ENCODE results near the gene CENPE.

The CENPE gene

DNA sequence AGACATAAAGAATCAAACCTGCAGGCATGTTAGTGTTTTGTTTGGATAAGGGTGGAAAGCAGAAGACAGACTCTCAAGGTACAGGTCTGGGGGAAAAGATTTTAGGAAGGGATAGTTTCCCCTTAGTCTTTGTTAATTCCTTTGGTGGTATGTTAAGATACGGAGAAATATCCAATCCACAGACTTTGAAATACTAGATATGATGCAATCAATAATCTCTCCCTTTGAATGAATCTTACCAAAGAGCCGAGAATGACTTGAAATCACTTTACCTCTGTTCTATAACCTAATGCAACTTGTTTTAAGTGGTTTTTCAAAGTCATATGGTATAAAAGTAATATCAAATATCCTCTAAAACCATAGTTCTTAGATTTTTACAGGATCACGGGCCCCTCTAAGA lies 93.3 kb downstream of the CENPE start (continued):
- TF ChIP-seq PRDM4 (tag by site-specific recombination; IDR thresholded peaks at IDR 0.05) = no peak
- no peak for TF ChIP-seq REST (tag by site-specific recombination; IDR thresholded peaks at IDR 0.05)
- no peak for TF ChIP-seq ZNF211 (tag by site-specific recombination; IDR thresholded peaks at IDR 0.05; ENCODE audit: low read depth)
- TF ChIP-seq ZNF530 (tag by site-specific recombination; IDR thresholded peaks at IDR 0.05; ENCODE audit: low read depth) = no peak
- no peak for TF ChIP-seq ZNF394 (tag by site-specific recombination; IDR thresholded peaks at IDR 0.05; ENCODE audit: borderline replicate concordance)
- TF ChIP-seq, protein P1, sequence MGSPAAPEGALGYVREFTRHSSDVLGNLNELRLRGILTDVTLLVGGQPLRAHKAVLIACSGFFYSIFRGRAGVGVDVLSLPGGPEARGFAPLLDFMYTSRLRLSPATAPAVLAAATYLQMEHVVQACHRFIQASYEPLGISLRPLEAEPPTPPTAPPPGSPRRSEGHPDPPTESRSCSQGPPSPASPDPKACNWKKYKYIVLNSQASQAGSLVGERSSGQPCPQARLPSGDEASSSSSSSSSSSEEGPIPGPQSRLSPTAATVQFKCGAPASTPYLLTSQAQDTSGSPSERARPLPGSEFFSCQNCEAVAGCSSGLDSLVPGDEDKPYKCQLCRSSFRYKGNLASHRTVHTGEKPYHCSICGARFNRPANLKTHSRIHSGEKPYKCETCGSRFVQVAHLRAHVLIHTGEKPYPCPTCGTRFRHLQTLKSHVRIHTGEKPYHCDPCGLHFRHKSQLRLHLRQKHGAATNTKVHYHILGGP (tag by site-specific recombination; IDR thresholded peaks at IDR 0.05) = no peak
- TF ChIP-seq ZNF2 (tag by site-specific recombination; IDR thresholded peaks at IDR 0.05) = no peak
- no peak for TF ChIP-seq ZNF239 (tag by site-specific recombination; IDR thresholded peaks at IDR 0.05)
- TF ChIP-seq ZNF610 (tag by site-specific recombination; IDR thresholded peaks at IDR 0.05; ENCODE audit: borderline replicate concordance) = no peak

DNA sequence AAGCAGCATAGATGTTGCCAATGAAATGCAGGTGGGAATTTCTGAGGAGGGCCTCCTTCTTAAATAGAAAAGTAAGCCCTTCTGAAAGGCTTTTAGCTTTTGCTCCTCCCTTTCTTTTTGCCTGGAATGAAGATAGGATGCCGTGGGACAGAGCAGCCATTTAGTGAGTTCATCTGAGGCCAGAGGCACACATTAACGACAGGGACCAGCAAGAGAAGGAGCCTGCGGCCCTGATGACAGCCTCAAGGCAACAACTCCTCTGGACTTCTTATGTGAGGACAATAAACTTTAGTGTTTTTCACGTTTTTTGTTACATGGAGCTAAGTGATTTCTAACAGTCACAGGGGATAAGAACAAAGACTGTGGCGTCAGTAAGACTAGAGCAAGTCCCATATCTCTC lies 97.5 kb downstream of the CENPE start:
- no peak for TF ChIP-seq ZBTB20 (tag by site-specific recombination; IDR thresholded peaks at IDR 0.05)
- no peak for TF ChIP-seq BCL11A (tag by site-specific recombination; IDR thresholded peaks at IDR 0.05; ENCODE audit: low read depth)
- TF ChIP-seq, protein P2, sequence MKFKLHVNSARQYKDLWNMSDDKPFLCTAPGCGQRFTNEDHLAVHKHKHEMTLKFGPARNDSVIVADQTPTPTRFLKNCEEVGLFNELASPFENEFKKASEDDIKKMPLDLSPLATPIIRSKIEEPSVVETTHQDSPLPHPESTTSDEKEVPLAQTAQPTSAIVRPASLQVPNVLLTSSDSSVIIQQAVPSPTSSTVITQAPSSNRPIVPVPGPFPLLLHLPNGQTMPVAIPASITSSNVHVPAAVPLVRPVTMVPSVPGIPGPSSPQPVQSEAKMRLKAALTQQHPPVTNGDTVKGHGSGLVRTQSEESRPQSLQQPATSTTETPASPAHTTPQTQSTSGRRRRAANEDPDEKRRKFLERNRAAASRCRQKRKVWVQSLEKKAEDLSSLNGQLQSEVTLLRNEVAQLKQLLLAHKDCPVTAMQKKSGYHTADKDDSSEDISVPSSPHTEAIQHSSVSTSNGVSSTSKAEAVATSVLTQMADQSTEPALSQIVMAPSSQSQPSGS (tag by site-specific recombination; IDR thresholded peaks at IDR 0.05; ENCODE audit: low read depth) = no peak
- no peak for TF ChIP-seq ZEB2 (tag by site-specific recombination; IDR thresholded peaks at IDR 0.05)
- no peak for TF ChIP-seq ZNF600 (tag by site-specific recombination; IDR thresholded peaks at IDR 0.05)
- TF ChIP-seq SP3 (tag by site-specific recombination; IDR thresholded peaks at IDR 0.05) = no peak
- TF ChIP-seq ZNF521 (tag by site-specific recombination; IDR thresholded peaks at IDR 0.05) = no peak
- no peak for TF ChIP-seq GLI4 (tag by site-specific recombination; IDR thresholded peaks at IDR 0.05)
- TF ChIP-seq PRDM1 (tag by site-specific recombination; IDR thresholded peaks at IDR 0.05) = no peak
- TF ChIP-seq ZSCAN16 (tag by site-specific recombination; IDR thresholded peaks at IDR 0.05) = no peak
- TF ChIP-seq WT1 (tag by site-specific recombination; IDR thresholded peaks at IDR 0.05) = no peak
- TF ChIP-seq KLF17 (tag by site-specific recombination; IDR thresholded peaks at IDR 0.05) = no peak
- no peak for TF ChIP-seq ZFP3 (tag by site-specific recombination; IDR thresholded peaks at IDR 0.05; ENCODE audit: low read depth)
- CTCF ChIA-PET = interaction anchor here (0.6 to 4.4 kb wide), 7 partner anchors 9 to 905 kb away, joined by 3 to 13 read pairs (median 4); no protein-coding TSS in a partner anchor
- POLR2A ChIA-PET = no interaction called here
- H3K36me3 ChIP-seq (ENCODE audit: control insufficient read depth in 2 of 2, insufficient read depth in 1 of 2, low read length in 2 of 2) = no peaks in the 10 kb centered on the region
- H3K4me3 ChIP-seq (ENCODE audit: low read depth, low read length) = no peak overlapping the region
- no peaks in the 10 kb centered on the region for H3K9me3 ChIP-seq (ENCODE audit: control insufficient read depth, insufficient read depth, low read depth, low read length)
- H3K27ac ChIP-seq (ENCODE audit: extremely low read depth, low read depth, low read length) = no peak overlapping the region
- no peaks in the 10 kb centered on the region for H3K4me1 ChIP-seq (ENCODE audit: control insufficient read depth, insufficient read depth, low read length)

Measured in HEK293 (cell line).